HG03097 (cell line): ENCODE data around the gene CORO7.

Experiments used
- ATAC-seq: cut with Tn5 transposase; IDR thresholded peaks from one replicate; pipeline ENCODE4 v1.9.1; 2021; ENCODE audit not compliant: unreplicated experiment, low FRiP score

The CORO7 gene

GRCh38 chr16:4373356-4373908 lies 43.0 kb downstream of the CORO7 start:
- ATAC-seq = no peak

GRCh38 chr16:4372578-4373355 lies 43.6 kb downstream of the CORO7 start:
- ATAC-seq = no peak

- no peak for ATAC-seq
Measured at GRCh38 chr16:4372001-4372577, 44.3 kb downstream of the CORO7 start.

GRCh38 chr16:4371357-4372000 lies 44.9 kb downstream of the CORO7 start, which contains the start of gene VASN:
TSS of gene VASN (plus strand) at chr16:4371848. CDS start at chr16:4380878, 9,030 bp downstream.
- ATAC-seq = no peak

GRCh38 chr16:4370570-4371356 lies 45.6 kb downstream of the CORO7 start:
- ATAC-seq = no peak

GRCh38 chr16:4370151-4370550 lies 46.2 kb downstream of the CORO7 start:
- ATAC-seq = no peak

GRCh38 chr16:4369007-4369733 lies 47.2 kb downstream of the CORO7 start:
- no peak for ATAC-seq

- no peak for ATAC-seq
Measured at GRCh38 chr16:4367393-4367856, 49.0 kb downstream of the CORO7 start.

GRCh38 chr16:4366016-4366415 lies 50.4 kb downstream of the CORO7 start:
- no peak for ATAC-seq

- no peak for ATAC-seq
Measured at GRCh38 chr16:4365615-4366014, 50.8 kb downstream of the CORO7 start.

- ATAC-seq = no peak
Measured at GRCh38 chr16:4365014-4365406, 51.4 kb downstream of the CORO7 start.

- ATAC-seq = no peak
Measured at GRCh38 chr16:4364196-4365013, 52.0 kb downstream of the CORO7 start.

- ATAC-seq = no peak
Measured at GRCh38 chr16:4362476-4363135, 53.8 kb downstream of the CORO7 start.

GRCh38 chr16:4361944-4362311 lies 54.5 kb downstream of the CORO7 start:
- no peak for ATAC-seq

GRCh38 chr16:4361033-4361943 lies 55.1 kb downstream of the CORO7 start:
- ATAC-seq = no peak

- no peak for ATAC-seq
Measured at GRCh38 chr16:4360538-4361021, 55.8 kb downstream of the CORO7 start.

GRCh38 chr16:4359914-4360313 lies 56.5 kb downstream of the CORO7 start:
- no peak for ATAC-seq
